Measurements from ENCODE around the gene SEMA5B. TPM values are rescaled to one million over a fixed set of nuclear protein-coding genes. Genes with fewer than 3 reads are reported as not detected.

The SEMA5B gene
- total RNA-seq, 6 donors from 2014 or later, result 0.33 to 0.71 (median 0.65) TPM; not detected in 2

DNA sequence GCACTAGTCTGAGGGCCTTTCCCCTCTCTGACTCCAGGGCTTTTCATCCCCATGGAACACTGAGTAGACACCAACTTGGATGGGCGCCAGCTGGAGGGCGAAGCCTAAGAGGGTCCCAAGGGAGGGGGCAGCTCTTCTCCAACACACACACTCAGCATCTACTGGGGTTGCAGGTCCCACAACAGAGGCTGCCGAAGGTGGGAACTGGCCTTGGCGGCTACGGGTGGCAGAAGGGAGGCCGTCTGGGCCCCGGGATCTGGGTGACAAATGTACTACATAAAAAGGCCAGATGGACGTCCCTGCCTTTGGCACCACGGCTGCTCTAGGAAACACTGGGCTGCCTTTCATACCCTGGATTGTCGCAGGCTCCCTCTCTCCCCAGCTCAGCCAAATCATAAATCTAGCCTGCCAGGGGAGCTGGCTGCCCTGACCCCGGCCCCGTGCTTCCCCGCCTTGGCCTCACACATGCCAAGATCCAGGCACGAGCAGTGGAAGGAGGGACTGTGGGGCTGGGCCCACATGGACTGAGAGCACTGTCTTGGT, 31.5 kb downstream of the SEMA5B start:
- TF ChIP-seq, protein P1, sequence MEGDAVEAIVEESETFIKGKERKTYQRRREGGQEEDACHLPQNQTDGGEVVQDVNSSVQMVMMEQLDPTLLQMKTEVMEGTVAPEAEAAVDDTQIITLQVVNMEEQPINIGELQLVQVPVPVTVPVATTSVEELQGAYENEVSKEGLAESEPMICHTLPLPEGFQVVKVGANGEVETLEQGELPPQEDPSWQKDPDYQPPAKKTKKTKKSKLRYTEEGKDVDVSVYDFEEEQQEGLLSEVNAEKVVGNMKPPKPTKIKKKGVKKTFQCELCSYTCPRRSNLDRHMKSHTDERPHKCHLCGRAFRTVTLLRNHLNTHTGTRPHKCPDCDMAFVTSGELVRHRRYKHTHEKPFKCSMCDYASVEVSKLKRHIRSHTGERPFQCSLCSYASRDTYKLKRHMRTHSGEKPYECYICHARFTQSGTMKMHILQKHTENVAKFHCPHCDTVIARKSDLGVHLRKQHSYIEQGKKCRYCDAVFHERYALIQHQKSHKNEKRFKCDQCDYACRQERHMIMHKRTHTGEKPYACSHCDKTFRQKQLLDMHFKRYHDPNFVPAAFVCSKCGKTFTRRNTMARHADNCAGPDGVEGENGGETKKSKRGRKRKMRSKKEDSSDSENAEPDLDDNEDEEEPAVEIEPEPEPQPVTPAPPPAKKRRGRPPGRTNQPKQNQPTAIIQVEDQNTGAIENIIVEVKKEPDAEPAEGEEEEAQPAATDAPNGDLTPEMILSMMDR (IDR thresholded peaks at IDR 0.05), result no peak
- TF ChIP-seq POLR2A (IDR thresholded peaks at IDR 0.05) (no peak), EP300 (IDR thresholded peaks at IDR 0.05) (no peak), POLR2AphosphoS5 (IDR thresholded peaks at IDR 0.05) (no peak)
- no peaks in the 10 kb centered on the region for H3K27me3 ChIP-seq
- H3K4me1 ChIP-seq, result no peaks in the 10 kb centered on the region
- 77 to 85% methylated on average over 4 to 14 of the region's 14 CpGs for WGBS, 2 donors
- H3K27ac ChIP-seq, result no peak overlapping the region
- no peaks in the 10 kb centered on the region for H3K9me3 ChIP-seq
- DNase-seq (peak in 1 of 2 donors; percentile 68), ATAC-seq (ENCODE audit: low FRiP score in 2 of 2) (no peak)
- H3K36me3 ChIP-seq, result no peaks in the 10 kb centered on the region
- H3K4me3 ChIP-seq, result no peak overlapping the region

DNA sequence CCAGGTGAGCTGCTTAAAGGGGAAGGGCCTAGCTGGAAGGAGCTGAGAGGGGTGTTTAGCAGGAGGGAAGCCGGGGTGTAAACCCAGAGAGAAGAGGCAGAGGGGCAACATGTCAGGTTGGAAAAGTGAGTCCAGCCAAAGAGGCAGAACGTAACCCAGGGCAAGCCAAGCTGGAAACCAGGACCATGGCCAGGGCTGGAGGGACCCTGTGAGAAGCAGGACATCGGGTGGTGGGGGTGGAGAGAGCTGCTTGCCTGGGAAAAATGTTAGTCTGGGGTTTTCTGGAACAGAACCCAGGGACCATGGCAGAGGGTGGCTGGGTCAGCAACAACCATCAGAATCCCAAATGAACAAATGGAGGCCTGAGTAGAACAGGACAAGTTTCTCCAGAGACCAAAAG, 32.6 kb downstream of the SEMA5B start:
- no peak for DNase-seq

DNA sequence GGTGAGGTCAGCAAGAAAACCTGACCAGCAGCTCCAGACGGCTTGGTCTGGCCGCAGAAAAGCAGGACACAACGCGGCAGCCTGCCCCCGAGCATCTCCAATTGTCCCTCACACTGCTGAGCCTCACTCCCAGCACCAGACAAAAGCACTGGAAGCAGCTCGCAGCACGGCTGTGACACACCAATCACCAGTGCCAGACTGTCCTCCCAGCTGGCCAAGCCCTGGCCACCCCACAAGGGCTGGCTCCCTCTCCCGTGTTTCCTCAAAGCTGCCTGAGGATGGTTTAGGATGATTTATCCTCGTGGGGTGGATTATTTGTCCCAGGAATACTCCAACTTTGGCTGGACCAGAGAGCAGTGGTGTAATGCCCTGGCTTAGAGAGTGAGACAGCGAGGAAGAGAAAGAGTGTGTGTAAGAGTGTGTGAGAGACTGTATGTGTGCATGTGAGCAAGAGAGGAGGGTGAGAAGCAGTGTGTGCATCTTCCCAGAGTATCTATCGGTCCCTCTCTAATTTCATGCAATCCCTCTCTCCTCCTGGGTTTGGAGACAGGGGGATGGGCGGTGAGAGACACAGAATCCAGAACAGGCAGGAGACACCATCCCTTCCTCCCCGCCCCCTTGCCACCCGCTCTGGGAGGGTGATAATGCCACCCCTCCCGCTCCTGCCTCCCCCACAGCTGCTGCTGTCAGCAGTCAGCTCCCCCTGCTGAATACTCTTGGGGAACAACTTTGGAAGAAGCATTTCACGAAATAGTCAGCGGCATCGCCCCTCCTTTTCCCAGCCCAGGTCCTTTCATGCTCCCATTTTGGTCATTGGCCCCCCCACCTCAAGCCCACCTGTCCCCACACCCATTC, 34.2 kb downstream of the SEMA5B start:
- DNase-seq (no peak), ATAC-seq (ENCODE audit: low FRiP score in 2 of 2) (peak in 1 of 2 donors; percentile 56)
- Histone ChIP-seq H3K27me3 (no peaks in the 10 kb centered on the region), H3K27ac (no peak overlapping the region), H3K4me1 (no peaks in the 10 kb centered on the region), H3K9me3 (no peaks in the 10 kb centered on the region), H3K36me3 (no peaks in the 10 kb centered on the region), H3K4me3 (no peak overlapping the region)
- TF ChIP-seq POLR2A (IDR thresholded peaks at IDR 0.05), result no peak
- TF ChIP-seq POLR2AphosphoS5 (IDR thresholded peaks at IDR 0.05), result no peak
- TF ChIP-seq, protein P1 (IDR thresholded peaks at IDR 0.05), result no peak
- TF ChIP-seq EP300 (IDR thresholded peaks at IDR 0.05), result no peak
- WGBS, 2 donors, result 61 to 77% methylated on average over 10 to 18 of the region's 18 CpGs

More for the DNA sequence above, 32.6 kb downstream of the SEMA5B start:
- no peaks in the 10 kb centered on the region for H3K27me3 ChIP-seq
- H3K27ac ChIP-seq, result no peak overlapping the region
- H3K9me3 ChIP-seq, result no peaks in the 10 kb centered on the region
- TF ChIP-seq, protein P1 (IDR thresholded peaks at IDR 0.05), result no peak
- TF ChIP-seq EP300 (IDR thresholded peaks at IDR 0.05), result no peak
- TF ChIP-seq POLR2A (IDR thresholded peaks at IDR 0.05), result no peak
- TF ChIP-seq POLR2AphosphoS5 (IDR thresholded peaks at IDR 0.05), result no peak
- no peak overlapping the region for H3K4me3 ChIP-seq
- no peak for ATAC-seq (ENCODE audit: low FRiP score in 2 of 2)
- no peaks in the 10 kb centered on the region for H3K36me3 ChIP-seq
- 81 to 90% methylated on average over 3 of the region's 3 CpGs for WGBS, 2 donors
- no peaks in the 10 kb centered on the region for H3K4me1 ChIP-seq

DNA sequence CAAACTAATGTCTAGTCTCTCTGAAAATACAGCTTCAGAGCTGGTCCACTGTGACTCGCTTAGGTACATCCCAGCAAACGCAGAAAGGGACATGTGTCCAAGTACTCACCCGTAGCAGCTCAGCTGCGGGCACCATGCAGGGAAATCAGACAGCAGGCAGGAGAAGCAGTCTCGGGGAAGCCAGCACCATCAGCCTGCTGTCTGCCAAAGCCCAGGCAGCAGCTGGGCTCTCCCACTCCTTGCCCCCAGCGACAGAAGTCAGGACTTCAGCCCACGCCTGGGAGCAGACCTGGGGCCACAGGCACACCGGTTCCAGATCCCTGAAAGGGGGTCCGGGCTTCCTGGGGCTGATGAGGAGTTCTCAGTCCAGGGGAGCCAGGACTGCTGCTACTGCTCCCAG, 34.9 kb downstream of the SEMA5B start:
- no peaks in the 10 kb centered on the region for H3K4me1 ChIP-seq
- no peaks in the 10 kb centered on the region for H3K27me3 ChIP-seq
- DNase-seq (no peak), ATAC-seq (ENCODE audit: low FRiP score in 2 of 2) (no peak)
- no peaks in the 10 kb centered on the region for H3K9me3 ChIP-seq
- TF ChIP-seq, protein P1 (IDR thresholded peaks at IDR 0.05), result no peak
- no peak for TF ChIP-seq POLR2AphosphoS5 (IDR thresholded peaks at IDR 0.05)
- no peak for TF ChIP-seq EP300 (IDR thresholded peaks at IDR 0.05)
- TF ChIP-seq POLR2A (IDR thresholded peaks at IDR 0.05), result no peak
- no peak overlapping the region for H3K27ac ChIP-seq
- WGBS, 2 donors, result 81 to 92% methylated on average over 4 to 9 of the region's 9 CpGs
- H3K4me3 ChIP-seq, result no peak overlapping the region
- no peaks in the 10 kb centered on the region for H3K36me3 ChIP-seq
